ENCODE measurements around the gene AAK1.

DNA sequence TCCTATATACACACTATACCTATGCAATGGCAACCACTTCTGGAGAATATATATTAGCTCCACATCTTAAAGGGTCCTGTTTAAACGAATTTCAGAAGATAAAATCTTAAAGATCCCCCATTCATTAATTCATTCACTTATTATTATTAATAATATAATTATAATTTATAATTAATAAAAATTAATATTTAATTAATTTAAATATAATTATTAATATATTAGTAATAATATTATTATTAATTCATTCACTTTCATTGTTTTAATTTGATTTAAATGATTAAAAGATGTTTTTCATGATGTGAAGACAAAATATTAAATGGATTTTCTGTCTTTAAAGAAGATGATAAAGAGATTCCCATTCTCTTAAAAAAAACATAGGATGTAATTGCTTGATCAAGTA is 227.4 kb downstream of the AAK1 start:
- TF ChIP-seq, protein P1, sequence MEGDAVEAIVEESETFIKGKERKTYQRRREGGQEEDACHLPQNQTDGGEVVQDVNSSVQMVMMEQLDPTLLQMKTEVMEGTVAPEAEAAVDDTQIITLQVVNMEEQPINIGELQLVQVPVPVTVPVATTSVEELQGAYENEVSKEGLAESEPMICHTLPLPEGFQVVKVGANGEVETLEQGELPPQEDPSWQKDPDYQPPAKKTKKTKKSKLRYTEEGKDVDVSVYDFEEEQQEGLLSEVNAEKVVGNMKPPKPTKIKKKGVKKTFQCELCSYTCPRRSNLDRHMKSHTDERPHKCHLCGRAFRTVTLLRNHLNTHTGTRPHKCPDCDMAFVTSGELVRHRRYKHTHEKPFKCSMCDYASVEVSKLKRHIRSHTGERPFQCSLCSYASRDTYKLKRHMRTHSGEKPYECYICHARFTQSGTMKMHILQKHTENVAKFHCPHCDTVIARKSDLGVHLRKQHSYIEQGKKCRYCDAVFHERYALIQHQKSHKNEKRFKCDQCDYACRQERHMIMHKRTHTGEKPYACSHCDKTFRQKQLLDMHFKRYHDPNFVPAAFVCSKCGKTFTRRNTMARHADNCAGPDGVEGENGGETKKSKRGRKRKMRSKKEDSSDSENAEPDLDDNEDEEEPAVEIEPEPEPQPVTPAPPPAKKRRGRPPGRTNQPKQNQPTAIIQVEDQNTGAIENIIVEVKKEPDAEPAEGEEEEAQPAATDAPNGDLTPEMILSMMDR (IDR thresholded peaks at IDR 0.05; ENCODE audit: extremely low read depth in 1 of 2, insufficient read depth in 1 of 2, low read depth in 1 of 2, low read length in 2 of 2): no peak
- no peak for TF ChIP-seq POLR2AphosphoS5 (IDR thresholded peaks at IDR 0.05; ENCODE audit: insufficient read depth, low read depth, low read length)
- TF ChIP-seq POLR2A (IDR thresholded peaks at IDR 0.05; ENCODE audit: low read depth, low read length): no peak
- no peak for TF ChIP-seq JUN (IDR thresholded peaks at IDR 0.05; ENCODE audit: borderline replicate concordance, insufficient read depth, insufficient read length, low read depth)
- TF ChIP-seq, protein P2, sequence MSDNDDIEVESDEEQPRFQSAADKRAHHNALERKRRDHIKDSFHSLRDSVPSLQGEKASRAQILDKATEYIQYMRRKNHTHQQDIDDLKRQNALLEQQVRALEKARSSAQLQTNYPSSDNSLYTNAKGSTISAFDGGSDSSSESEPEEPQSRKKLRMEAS (IDR thresholded peaks at IDR 0.05; ENCODE audit: insufficient read depth, insufficient read length): no peak
- no peak for TF ChIP-seq FOS (IDR thresholded peaks at IDR 0.05; ENCODE audit: borderline replicate concordance, insufficient read depth, low read length)
- no peak for TF ChIP-seq MYC (IDR thresholded peaks at IDR 0.05; ENCODE audit: low read depth, low read length)

Data from endothelial cell of umbilical vein (primary cell).